Osteoblast (primary cell): ENCODE measurements around the gene DOP1A. TPM values are rescaled to one million over a fixed set of nuclear protein-coding genes. Genes with fewer than 3 reads are reported as not detected.
A peak's percentile ranks its signal among the peaks of the same experiment; 100 is the strongest.
"Not testable (repeated sequence)": the region's sequence is repeated elsewhere in the genome, so short reads cannot be mapped to it uniquely, and the experiment has no call there.

ENCODE experiments used
- DNase-seq: peaks from one replicate; pipeline ENCODE4 v3.0.0; 2011; ENCODE audit warnings: low spot score, mixed read lengths; ENCODE audit not compliant: insufficient read length; ENCODE audit errors: missing footprints
- H2AFZ ChIP-seq: 2 replicates; pipeline ENCODE4 v1.6.0; 2011; ENCODE audit warnings: mild to moderate bottlenecking, low read length
- H3K27ac ChIP-seq: 2 replicates; pipeline ENCODE4 v1.5.1; 2011; ENCODE audit warnings: mild to moderate bottlenecking, low read depth, low read length, moderate library complexity
- H3K27me3 ChIP-seq: 2 replicates; pipeline ENCODE4 v1.6.0; 2012; ENCODE audit warnings: mild to moderate bottlenecking, control low read depth, inconsistent platforms, low read length, moderate library complexity; ENCODE audit not compliant: insufficient read depth
- H3K36me3 ChIP-seq: 2 replicates; pipeline ENCODE4 v1.5.1; 2011; ENCODE audit warnings: mild to moderate bottlenecking, low read length, control low read depth, moderate library complexity; ENCODE audit not compliant: insufficient read depth
- H3K4me1 ChIP-seq: 2 replicates; pipeline ENCODE4 v1.5.1; 2011; ENCODE audit warnings: mild to moderate bottlenecking, low read length, control low read depth, moderate library complexity; ENCODE audit not compliant: insufficient read depth
- H3K4me2 ChIP-seq: 2 replicates; pipeline ENCODE4 v1.6.0; 2011; ENCODE audit warnings: mild to moderate bottlenecking, low read length; ENCODE audit not compliant: insufficient read depth
- H3K4me3 ChIP-seq: fragments of 200-600 bp; sonication (generic); 3 replicates; pipeline ENCODE4 v1.5.1; 2012; ENCODE audit warnings: mild to moderate bottlenecking, low read length, inconsistent platforms; ENCODE audit not compliant: insufficient read depth
- H3K79me2 ChIP-seq: 2 replicates; pipeline ENCODE4 v1.6.0; 2012; ENCODE audit warnings: mild to moderate bottlenecking, low read length, control low read depth, inconsistent platforms; ENCODE audit not compliant: insufficient read depth
- H3K9me3 ChIP-seq: 2 replicates; pipeline ENCODE4 v1.5.1; 2011; ENCODE audit warnings: low read depth, low read length, control low read depth
- H4K20me1 ChIP-seq: 2 replicates; pipeline ENCODE4 v1.6.0; 2012; ENCODE audit warnings: mild to moderate bottlenecking, low read length, control low read depth; ENCODE audit not compliant: insufficient read depth
- CTCF ChIP-seq: IDR thresholded peaks from 2 replicates; pipeline ENCODE4 v1.5.1; 2011; ENCODE audit warnings: mild to moderate bottlenecking, low read depth, low read length, moderate library complexity; ENCODE audit errors: extremely low read depth
- total RNA-seq: library from RNA; depleted of rRNA; stranded (reverse); fragments of >200 nt; gene quantifications from 2 replicates; pipeline ENCODE4 v1.2.3, GENCODE V29; 2012

DOP1A gene
- total RNA-seq, 1 donor = 45.2 TPM

- Histone ChIP-seq H4K20me1 (peaks cover 39% of the 10 kb centered on the region), H3K79me2 (peaks cover 68% of the 10 kb centered on the region), H3K27me3 (no peaks in the 10 kb centered on the region), H2AFZ (no peak overlapping the region), H3K4me1 (peaks cover 26% of the 10 kb centered on the region), H3K9me3 (no peaks in the 10 kb centered on the region), H3K36me3 (peaks cover 92% of the 10 kb centered on the region), H3K4me2 (no peak overlapping the region), H3K4me3 (no peak overlapping the region), H3K27ac (peak overlapping the region; percentile 89)
- TF ChIP-seq CTCF = no peak
- no peak for DNase-seq
Measured at GRCh38 chr6:83185096-83185495, 117.6 kb downstream of the DOP1A start.

DNA sequence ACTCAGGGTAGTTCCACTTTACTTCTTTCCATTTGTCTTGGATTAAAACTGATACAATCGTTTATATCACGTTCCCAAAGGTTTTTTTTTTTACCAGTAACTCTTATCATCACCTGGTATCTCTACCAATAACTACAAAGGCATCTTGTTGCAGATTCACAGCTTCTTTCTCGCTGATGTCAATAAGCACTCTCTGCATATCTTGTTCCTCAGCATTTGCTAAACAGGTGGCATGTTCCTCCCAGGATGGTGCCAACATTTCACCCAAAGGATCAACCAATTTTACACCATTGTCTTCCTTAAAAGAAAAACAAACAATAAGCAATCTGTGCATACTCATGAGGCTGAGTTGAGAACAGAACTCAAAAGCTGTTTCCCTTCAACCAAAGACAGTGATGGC lies 121.0 kb downstream of the DOP1A start:
- no peak overlapping the region for H3K4me3 ChIP-seq

GRCh38 chr6:83190626-83191025 lies 123.2 kb downstream of the DOP1A start:
- Histone ChIP-seq H3K4me3 (peak overlapping the region; percentile 96), H3K4me2 (peak overlapping the region; percentile 97), H3K27me3 (no peaks in the 10 kb centered on the region), H3K27ac (no peak overlapping the region), H3K79me2 (peaks cover 85% of the 10 kb centered on the region), H3K36me3 (peaks cover 61% of the 10 kb centered on the region), H3K9me3 (no peaks in the 10 kb centered on the region), H2AFZ (no peak overlapping the region), H3K4me1 (peaks cover 21% of the 10 kb centered on the region), H4K20me1 (peaks cover 35% of the 10 kb centered on the region)
- no peak for DNase-seq
- no peak for TF ChIP-seq CTCF

More for the DNA sequence above, 121.0 kb downstream of the DOP1A start:
- peaks cover 72% of the 10 kb centered on the region for H3K36me3 ChIP-seq
- no peak overlapping the region for H3K27ac ChIP-seq
- peaks cover 37% of the 10 kb centered on the region for H4K20me1 ChIP-seq
- peaks cover 22% of the 10 kb centered on the region for H3K4me1 ChIP-seq
- no peak for DNase-seq
- no peaks in the 10 kb centered on the region for H3K9me3 ChIP-seq
- H2AFZ ChIP-seq = no peak overlapping the region
- H3K4me2 ChIP-seq = no peak overlapping the region
- H3K27me3 ChIP-seq = no peaks in the 10 kb centered on the region
- peaks cover 78% of the 10 kb centered on the region for H3K79me2 ChIP-seq
- TF ChIP-seq CTCF = no peak

DNA sequence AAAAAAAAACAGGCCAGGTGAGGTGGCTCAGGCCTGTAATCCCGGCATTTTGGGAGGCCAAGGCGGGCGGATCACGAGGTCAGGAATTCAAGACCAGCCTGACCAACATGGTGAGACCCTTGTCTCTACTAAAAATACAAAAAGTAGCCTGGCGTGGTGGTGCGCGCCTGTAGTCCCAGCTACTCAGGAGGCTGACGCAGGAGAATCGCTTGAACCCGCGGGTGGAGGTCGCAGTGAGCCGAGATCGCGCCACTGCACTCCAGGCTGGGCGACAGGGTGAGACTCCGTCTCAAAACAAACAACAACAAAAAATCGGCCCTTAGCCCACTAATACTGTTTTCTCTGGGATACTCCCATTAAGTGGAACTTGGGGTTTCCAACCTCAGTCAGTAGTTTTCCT lies 124.5 kb downstream of the DOP1A start:
- peaks cover 35% of the 10 kb centered on the region for H4K20me1 ChIP-seq
- not testable (repeated sequence) for DNase-seq, H3K27me3 ChIP-seq, H3K9me3 ChIP-seq, H2AFZ ChIP-seq
- H3K79me2 ChIP-seq = peaks cover 75% of the 10 kb centered on the region
- peak overlapping the region; percentile 97 for H3K4me2 ChIP-seq
- peaks cover 52% of the 10 kb centered on the region for H3K36me3 ChIP-seq
- H3K27ac ChIP-seq = peak overlapping the region; percentile 93
- H3K4me1 ChIP-seq = peaks cover 21% of the 10 kb centered on the region
- H3K4me3 ChIP-seq = peak overlapping the region; percentile 96
